GM23338 (cell line): ENCODE data around the gene CGNL1. TPM values are rescaled to one million over a fixed set of nuclear protein-coding genes. Genes with fewer than 3 reads are reported as not detected.

Experiments used
- ATAC-seq: fragments of 200-7000 bp; cut with Tn5 transposase; 3 replicates; pipeline ENCODE4 v1.9.1; 2020
- DNase-seq: peaks from one replicate; pipeline ENCODE4 v3.0.0-alpha.2; 2015; ENCODE audit warnings: low spot score
- H2AFZ ChIP-seq: fragments of 200-600 bp; sonication (generic); 2 replicates; pipeline ENCODE4 v1.8.0; 2016; ENCODE audit warnings: antibody characterized with exemption, mild to moderate bottlenecking, moderate library complexity
- H3F3A ChIP-seq: fragments of 200-600 bp; sonication (generic); replicated peaks from 2 replicates; pipeline ENCODE4 v1.8.0; 2017; ENCODE audit warnings: antibody characterized with exemption, mixed run types, low read depth
- H3K27ac ChIP-seq: fragments of 200-600 bp; sonication (generic); 2 replicates; pipeline ENCODE4 v1.6.1; 2016; ENCODE audit warnings: low read depth
- H3K27me3 ChIP-seq: fragments of 200-600 bp; sonication (generic); 2 replicates; pipeline ENCODE4 v1.8.0; 2016; ENCODE audit warnings: mild to moderate bottlenecking, mixed run types, moderate library complexity; ENCODE audit not compliant: insufficient read depth
- H3K36me3 ChIP-seq: fragments of 200-600 bp; sonication (generic); 2 replicates; pipeline ENCODE4 v1.8.0; 2016; ENCODE audit warnings: mild to moderate bottlenecking; ENCODE audit not compliant: insufficient read depth
- H3K4me1 ChIP-seq: fragments of 200-600 bp; sonication (generic); 2 replicates; pipeline ENCODE4 v1.8.0; 2016; ENCODE audit warnings: mild to moderate bottlenecking, moderate library complexity; ENCODE audit not compliant: insufficient read depth
- H3K4me2 ChIP-seq: fragments of 200-600 bp; sonication (generic); 2 replicates; pipeline ENCODE4 v1.7.1; 2017; ENCODE audit warnings: mixed run types
- H3K4me3 ChIP-seq: fragments of 200-600 bp; sonication (generic); 2 replicates; pipeline ENCODE4 v1.6.1; 2016; ENCODE audit warnings: mixed run types
- H3K79me2 ChIP-seq: fragments of 200-600 bp; sonication (generic); replicated peaks from 2 replicates; pipeline ENCODE4 v1.8.0; 2017; ENCODE audit warnings: mild to moderate bottlenecking; ENCODE audit not compliant: insufficient read depth
- H3K9me2 ChIP-seq: fragments of 200-600 bp; sonication (generic); 2 replicates; pipeline ENCODE4 v1.8.0; 2017; ENCODE audit not compliant: insufficient read depth
- H4K20me1 ChIP-seq: fragments of 200-600 bp; sonication (generic); replicated peaks from 2 replicates; pipeline ENCODE4 v1.8.0; 2017; ENCODE audit warnings: mild to moderate bottlenecking; ENCODE audit not compliant: insufficient read depth
- H3K27ac Mint-ChIP-seq: 2 replicates; pipeline ENCODE4 v1.8.0; 2020; ENCODE audit warnings: inconsistent platforms, mild to moderate bottlenecking, moderate library complexity, mixed read lengths
- H3K27me3 Mint-ChIP-seq: 3 replicates; pipeline ENCODE4 v1.8.0; 2022; ENCODE audit warnings: low read depth, mild to moderate bottlenecking, moderate library complexity, mixed read lengths, inconsistent platforms; ENCODE audit not compliant: insufficient read depth, poor library complexity
- H3K36me3 Mint-ChIP-seq: 3 replicates; pipeline ENCODE4 v1.8.0; 2021; ENCODE audit warnings: low read depth, mild to moderate bottlenecking, inconsistent platforms, moderate library complexity, mixed read lengths
- H3K4me1 Mint-ChIP-seq: 3 replicates; pipeline ENCODE4 v1.8.0; 2020; ENCODE audit warnings: mild to moderate bottlenecking, inconsistent platforms, mixed read lengths
- H3K4me3 Mint-ChIP-seq: 3 replicates; pipeline ENCODE4 v1.8.0; 2021; ENCODE audit warnings: moderate library complexity, mild to moderate bottlenecking, inconsistent platforms, mixed read lengths
- H3K9me3 Mint-ChIP-seq: 3 replicates; pipeline ENCODE4 v1.8.0; 2020; ENCODE audit warnings: moderate library complexity, mild to moderate bottlenecking, inconsistent platforms, mixed read lengths
- CTCF ChIP-seq, 2 experiments: fragments of 200-600 bp in 1 of 2; sonication (generic) in 1 of 2; conservative IDR thresholded peaks; 2 replicates each; pipeline versions ENCODE4 v1.5.1 to v1.6.1; 2016 to 2017; ENCODE audit warnings: antibody characterized with exemption in 2 of 2, low read depth in 2 of 2, mild to moderate bottlenecking in 2 of 2, moderate library complexity in 1 of 2
- EZH2 ChIP-seq: fragments of 200-600 bp; sonication (generic); IDR thresholded peaks from one replicate; pipeline ENCODE4 v1.8.0; 2017; ENCODE audit warnings: antibody characterized with exemption, mild to moderate bottlenecking, low read depth; ENCODE audit not compliant: unreplicated experiment
- JUNB ChIP-seq: IDR thresholded peaks from one replicate; pipeline ENCODE4 v1.6.1; 2016; ENCODE audit warnings: antibody characterized with exemption; ENCODE audit not compliant: unreplicated experiment
- NANOG ChIP-seq: IDR thresholded peaks from 2 replicates; pipeline ENCODE4 v1.6.1; 2016; ENCODE audit warnings: antibody characterized with exemption, borderline replicate concordance
- REST ChIP-seq: IDR thresholded peaks from one replicate; pipeline ENCODE4 v1.6.1; 2018; ENCODE audit warnings: antibody characterized with exemption; ENCODE audit not compliant: unreplicated experiment
- ZNF331 ChIP-seq: fragments of 250-450 bp; sonication (Bioruptor Pico); IDR thresholded peaks from 2 replicates; pipeline ENCODE4 v1.5.0; 2020; ENCODE audit warnings: low read depth, mild to moderate bottlenecking, moderate library complexity
- ZNF462 ChIP-seq: fragments of 250-450 bp; sonication (Bioruptor Pico); IDR thresholded peaks from 2 replicates; pipeline ENCODE4 v1.5.0; 2020; ENCODE audit warnings: mild to moderate bottlenecking, moderate library complexity
- polyA plus RNA-seq: library from polyadenylated mRNA; unstranded; fragments of >200 nt; fragmentation: Nextera tagmentation; extraction: Ambion mirVana; gene quantifications from 2 replicates; pipeline ENCODE4 v1.2.1, GENCODE V29; 2016
- total RNA-seq: library from RNA; depleted of rRNA; stranded (reverse); fragments of >200 nt; shearing (Covaris generic); gene quantifications from 2 replicates; pipeline ENCODE4 v1.2.3, GENCODE V29; 2014

CGNL1 gene
- total and polyA plus RNA-seq, 2 experiments from 2014 or later: 20.0 to 57.8 TPM

GRCh38 chr15:57544848-57545480, 168.7 kb downstream of the CGNL1 start:
- Histone ChIP-seq H3K27ac (no peak overlapping the region), H3K4me2 (no peak overlapping the region), H3K4me1 (no peaks in the 10 kb centered on the region), H3K79me2 (no peaks in the 10 kb centered on the region), H3K4me3 (no peak overlapping the region), H3K9me2 (no peaks in the 10 kb centered on the region), H3K36me3 (peaks cover 10% of the 10 kb centered on the region), H2AFZ (no peak overlapping the region), H3K27me3 (no peaks in the 10 kb centered on the region), H4K20me1 (no peaks in the 10 kb centered on the region), H3F3A (no peaks in the 10 kb centered on the region)
- H3K27me3 Mint-ChIP-seq: peaks cover 7% of the 10 kb centered on the region
- H3K27ac Mint-ChIP-seq: no peak overlapping the region
- peaks cover 66% of the 10 kb centered on the region for H3K36me3 Mint-ChIP-seq
- H3K4me3 Mint-ChIP-seq: no peak overlapping the region
- no peak for ATAC-seq
- DNase-seq: no peak
- no peaks in the 10 kb centered on the region for H3K9me3 Mint-ChIP-seq
- H3K4me1 Mint-ChIP-seq: peaks cover 3% of the 10 kb centered on the region; the same call in 1 of the 3 replicates
- no peak for TF ChIP-seq JUNB
- no peak for TF ChIP-seq NANOG
- TF ChIP-seq REST: no peak
- TF ChIP-seq EZH2: no peak
- TF ChIP-seq ZNF331 (CRISPR knock-in tag): no peak
- no peak for TF ChIP-seq CTCF (conservative IDR thresholded peaks at IDR 0.05; ENCODE audit: low read depth in 2 of 2)
- TF ChIP-seq ZNF462 (CRISPR knock-in tag): no peak
